NCI-H1694 treated with DMSO at 0.1 percent for 48 hours (cell line): ENCODE measurements around the gene GALR1.
"Not testable (repeated sequence)": the region's sequence is repeated elsewhere in the genome, so short reads cannot be mapped to it uniquely, and the experiment has no call there.

Experiments used
- DNase-seq: peaks from one replicate; lab custom pipeline; 2025; lab: John Stamatoyannopoulos, UW

The GALR1 gene, protein sequence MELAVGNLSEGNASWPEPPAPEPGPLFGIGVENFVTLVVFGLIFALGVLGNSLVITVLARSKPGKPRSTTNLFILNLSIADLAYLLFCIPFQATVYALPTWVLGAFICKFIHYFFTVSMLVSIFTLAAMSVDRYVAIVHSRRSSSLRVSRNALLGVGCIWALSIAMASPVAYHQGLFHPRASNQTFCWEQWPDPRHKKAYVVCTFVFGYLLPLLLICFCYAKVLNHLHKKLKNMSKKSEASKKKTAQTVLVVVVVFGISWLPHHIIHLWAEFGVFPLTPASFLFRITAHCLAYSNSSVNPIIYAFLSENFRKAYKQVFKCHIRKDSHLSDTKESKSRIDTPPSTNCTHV

DNA sequence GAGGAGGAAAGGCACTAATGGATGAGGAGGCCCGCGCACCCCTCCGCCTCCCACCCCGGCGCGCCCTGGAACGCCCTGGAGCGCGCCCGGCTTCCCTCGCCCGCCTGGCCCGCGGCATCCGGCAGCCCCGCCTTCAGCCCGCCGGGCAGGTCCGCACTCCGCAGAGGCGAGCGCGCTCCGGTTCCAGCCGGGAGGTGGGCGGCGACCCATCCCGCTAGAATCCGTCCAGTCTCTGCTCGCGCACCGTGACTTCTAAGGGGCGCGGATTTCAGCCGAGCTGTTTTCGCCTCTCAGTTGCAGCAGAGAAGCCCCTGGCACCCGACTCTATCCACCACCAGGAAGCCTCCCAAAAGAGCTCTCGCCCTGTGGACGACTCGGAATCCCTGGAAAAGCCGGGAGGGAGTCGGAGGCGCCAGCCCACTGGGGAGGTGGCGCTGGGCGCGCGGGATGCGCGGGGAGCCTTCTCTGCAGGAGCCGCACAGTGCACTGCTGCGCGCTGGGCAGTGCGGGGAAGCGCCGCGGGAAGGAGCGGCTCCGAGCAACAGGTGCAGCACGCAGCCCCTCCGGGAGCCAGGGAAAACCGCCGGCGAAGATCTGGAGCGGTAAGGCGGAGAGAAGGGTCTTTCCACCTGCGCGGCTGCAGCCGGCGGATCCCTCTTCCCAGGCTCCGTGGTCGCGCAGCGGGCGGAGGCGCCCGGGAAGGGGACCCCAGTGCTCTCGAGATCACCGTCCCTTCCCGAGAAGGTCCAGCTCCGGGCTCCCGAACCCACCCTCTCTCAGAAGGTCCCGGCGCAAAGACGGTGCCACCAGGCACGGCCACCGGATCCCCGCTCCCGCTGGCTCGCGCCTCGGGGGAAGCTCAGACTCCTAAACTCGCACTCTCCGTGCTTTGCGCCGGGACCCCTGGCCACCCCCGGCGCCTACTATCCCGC is at the start of gene GALR1:
TSS of gene GALR1 (plus strand) at position 280 of the 932 bp plus-strand sequence. CDS start 701 bp downstream, outside the sequence.
- no peak for DNase-seq

DNA sequence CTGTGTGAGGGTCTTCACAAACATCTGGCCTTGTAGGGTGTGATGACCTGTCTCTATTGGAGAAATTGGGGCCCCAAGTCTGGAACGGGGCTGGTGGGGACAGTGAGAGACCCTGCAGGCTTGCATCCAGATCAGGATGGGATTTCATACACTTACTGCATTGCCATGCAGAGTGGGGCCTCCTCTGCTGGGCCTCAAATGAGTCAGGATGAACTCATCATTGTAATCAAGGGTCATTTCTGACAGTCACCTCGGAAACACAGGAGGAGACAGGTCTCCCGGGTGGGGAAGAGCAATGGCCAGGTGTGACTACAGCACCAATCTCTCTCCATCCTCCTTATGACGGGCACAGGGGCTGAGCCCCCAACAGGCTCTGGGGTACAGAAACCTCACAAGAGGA is 48.1 kb upstream of the GALR1 start:
- no peak for DNase-seq

DNA sequence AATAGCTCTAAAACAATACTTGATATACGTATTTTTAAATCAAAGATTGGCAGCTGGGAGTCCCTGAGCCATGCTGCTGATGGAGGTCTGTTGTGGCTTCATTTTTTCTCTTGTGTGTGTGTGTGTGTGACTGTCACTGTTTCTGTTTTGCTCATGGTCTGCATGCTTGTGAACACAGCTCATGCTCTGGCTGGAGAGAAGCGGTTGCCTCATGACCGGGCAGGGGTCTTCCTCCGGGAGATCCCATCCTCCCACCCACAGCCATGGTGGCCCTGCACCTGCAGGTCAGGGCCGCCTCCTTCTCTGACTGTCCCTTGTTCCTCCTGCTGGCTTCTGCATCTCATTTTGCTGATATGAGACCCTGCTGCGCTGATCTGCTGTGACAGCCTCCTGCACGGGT is 47.3 kb upstream of the GALR1 start:
- DNase-seq, result no peak

DNA sequence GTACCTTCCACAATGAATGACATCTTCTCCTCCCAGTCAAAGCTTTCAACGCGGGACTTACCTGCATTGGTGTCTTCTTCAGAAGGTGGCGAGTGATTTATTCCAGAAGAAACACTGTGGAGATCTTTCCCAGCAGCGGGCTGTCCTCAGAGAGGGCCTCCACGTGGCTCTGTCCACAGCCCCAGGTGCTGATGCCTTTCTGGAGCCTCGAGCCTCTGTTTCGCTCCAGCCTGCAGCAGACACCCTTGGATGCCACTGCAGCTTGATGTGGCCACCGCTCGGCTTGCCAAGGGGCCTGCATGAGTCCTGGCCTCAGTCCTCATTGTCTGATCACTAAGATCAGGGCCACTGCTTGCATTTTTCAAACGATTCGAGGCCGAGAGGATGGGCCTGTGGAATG is 46.6 kb upstream of the GALR1 start:
- DNase-seq, result no peak

DNA sequence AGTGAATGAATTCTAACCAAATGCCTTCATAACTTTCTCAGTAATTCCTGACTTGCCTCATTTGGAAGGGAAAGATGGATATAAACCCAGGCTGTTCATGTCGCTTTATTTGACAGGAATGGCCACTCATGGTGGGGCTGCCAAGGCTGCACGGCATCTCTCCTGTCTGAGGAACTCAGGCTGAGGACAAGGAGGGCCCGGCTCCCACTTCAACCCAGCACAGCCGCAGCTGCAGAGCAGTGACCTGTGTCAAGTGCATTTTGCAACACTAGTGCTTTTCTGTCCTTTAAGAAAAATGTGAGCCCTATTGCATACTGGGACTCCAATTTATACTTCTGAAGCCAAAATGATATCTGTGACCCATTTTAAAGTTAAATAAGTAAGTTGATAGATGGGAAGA is 45.8 kb upstream of the GALR1 start:
- DNase-seq, result no peak

DNA sequence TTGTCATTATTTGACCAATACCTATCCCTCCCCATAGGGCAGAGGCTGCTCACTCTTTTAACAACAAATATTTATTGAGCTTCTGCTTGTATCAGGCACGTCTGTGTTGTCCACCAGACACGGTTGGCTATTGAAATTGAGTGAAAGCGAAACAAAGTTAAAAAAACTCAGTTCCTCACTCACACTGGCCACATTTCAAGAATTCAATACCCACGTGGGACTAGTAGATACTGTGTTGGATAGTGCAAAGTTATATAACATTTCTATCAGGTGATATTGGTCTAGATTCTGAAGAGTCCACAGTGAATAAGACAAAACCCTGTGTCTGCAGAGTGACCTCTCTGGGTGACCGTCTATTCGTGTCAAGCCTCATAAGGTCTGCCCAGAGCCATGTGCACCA is 43.9 kb upstream of the GALR1 start:
- no peak for DNase-seq

DNA sequence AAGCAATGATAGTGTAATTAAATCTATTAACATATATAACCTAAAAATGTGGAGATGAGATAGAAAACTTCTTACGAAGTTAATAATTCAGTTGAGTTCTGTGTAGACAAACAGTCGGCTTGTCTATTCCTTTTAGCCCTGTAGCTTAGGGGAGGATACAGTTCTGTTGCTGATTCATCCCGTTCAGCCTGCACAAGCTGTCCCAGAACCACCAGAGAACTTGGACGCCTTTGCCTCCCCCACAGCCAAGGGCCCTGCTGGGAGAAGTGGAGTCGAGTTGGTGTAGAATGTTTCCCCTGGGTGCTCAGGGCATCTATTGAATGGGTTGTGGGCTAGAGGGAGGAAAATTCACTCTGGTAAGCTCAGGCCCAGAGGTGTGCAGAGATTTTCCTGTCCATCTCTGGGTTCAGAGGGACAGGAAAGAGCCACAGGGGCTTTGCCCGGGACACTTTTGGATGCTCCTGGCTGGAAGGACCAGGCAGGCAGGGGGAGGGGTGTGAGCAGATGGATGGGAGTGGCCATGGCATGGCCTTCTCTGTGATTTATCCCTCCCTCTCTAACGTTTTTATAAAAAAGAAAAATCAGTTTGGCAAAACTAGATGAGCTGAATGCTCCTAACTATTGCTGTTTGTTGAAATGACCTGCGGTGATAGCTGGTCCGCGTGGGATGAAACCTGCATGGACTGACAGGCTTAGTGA is 42.8 kb upstream of the GALR1 start:
- no peak for DNase-seq

DNA sequence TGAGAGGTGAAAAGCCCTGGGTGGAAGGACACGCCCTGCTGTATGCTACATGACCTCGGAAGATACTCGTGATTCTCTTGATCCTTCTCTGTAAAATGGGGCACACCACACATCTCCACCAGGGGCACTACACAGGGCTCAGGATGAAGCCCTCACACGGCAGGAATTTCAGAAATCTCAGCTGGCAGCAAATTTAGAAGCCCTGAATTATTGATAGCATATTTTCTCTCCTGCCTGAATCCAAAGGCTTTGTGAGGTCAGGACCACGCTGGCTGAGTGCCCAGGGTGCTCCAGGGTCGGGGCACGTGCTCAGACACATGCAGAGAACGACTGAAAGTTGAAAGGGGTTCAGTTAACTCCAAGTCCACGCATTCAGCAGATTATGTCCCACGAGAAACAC is 42.1 kb upstream of the GALR1 start:
- DNase-seq, result peak; percentile 63

DNA sequence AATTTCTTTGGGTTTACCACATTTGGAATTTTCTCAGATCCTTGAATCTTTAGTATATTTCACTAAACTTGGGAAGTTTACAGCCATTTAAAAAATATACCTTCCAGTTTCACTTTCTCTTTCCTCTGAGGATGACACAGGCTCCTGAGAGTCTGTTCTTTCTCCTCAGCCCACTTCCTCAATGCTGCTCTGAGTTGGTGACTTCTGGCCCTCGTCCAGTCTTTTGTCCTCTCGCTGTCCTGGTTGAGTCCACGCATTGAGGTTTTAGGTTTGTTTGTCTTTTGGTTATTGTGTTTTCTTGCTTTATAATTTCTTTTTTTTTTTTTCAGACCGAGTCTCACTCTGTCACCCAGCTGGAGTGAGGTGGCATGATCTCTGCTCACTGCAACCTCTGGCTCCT is 40.7 kb upstream of the GALR1 start:
- no peak for DNase-seq

DNA sequence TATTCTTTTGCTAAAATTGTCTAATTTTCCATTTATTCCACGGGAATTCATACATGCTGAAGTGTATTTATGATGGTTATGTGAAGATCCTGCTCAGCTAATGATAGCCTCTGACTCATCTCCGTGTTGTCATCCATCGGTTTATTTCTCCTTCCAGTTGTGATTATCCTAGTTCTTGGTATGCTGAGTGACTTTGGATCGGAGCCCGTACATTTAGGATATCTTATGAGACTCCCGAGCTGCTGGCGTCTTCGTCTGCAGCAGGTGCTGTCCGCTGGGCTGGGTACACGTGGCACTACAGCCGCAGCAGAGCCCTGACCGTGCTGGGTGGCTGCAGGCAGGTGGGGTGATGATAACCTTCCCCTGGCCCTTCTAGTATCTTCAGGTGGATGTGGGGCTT is 40.1 kb upstream of the GALR1 start:
- no peak for DNase-seq

DNA sequence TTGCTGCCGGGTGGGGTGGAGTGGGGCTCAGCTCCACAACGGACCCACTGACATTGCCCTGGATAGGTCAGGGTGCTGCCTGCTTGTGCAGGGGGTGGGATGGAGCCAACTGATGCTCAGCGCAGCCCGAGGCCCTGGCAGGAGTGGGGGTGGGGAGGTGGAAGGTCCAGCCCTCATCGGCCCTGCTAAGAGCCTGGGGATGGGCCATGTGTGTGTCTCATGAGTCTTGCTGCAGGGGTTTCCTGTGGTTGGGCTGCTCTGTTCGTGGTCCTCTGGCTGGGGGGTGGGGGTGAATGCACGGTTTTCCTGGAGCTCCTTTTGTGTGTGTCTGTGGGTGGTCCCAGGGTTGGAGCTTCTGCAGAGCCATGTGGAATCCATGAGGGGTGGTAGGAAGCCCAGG is 39.4 kb upstream of the GALR1 start:
- DNase-seq, result no peak

DNA sequence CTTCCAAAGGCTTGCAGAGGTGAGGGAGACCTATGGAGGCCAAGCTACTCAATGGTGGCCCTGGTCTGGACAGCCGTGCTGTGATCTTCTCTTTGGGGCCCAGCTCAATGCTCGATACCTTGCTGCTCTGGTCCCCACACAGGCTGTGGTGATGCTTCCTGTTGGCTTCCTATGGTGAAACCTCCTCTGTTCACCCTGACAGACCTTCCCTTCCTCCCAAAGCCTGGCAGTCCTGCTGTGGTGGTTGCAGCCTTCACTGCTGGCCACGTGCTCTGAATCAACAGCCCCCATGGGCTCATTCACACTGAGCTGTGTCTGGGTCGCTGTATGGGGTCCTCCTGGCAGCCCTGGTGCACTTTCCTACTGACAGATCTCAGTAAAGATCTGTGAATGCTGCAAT is 31.0 kb upstream of the GALR1 start:
- no peak for DNase-seq

DNA sequence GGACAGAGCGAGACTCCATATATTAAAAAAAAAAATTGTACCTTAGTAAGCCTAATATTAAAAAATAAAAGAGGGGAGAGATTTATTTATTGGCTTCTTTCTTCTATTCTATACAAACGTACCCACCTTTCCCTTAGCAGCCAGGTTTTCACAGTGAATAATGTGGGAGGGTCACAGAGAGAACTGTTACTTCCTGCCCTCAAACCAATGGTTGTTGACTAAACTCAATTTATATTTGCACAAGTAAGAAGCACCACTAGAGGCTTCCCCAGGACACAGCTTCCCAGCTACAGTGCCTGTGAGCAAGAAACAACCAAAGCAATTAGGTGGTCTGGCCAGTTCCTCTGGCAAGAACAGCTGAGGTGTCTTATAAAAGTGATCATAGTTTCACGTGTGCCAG is 28.9 kb upstream of the GALR1 start:
- no peak for DNase-seq

DNA sequence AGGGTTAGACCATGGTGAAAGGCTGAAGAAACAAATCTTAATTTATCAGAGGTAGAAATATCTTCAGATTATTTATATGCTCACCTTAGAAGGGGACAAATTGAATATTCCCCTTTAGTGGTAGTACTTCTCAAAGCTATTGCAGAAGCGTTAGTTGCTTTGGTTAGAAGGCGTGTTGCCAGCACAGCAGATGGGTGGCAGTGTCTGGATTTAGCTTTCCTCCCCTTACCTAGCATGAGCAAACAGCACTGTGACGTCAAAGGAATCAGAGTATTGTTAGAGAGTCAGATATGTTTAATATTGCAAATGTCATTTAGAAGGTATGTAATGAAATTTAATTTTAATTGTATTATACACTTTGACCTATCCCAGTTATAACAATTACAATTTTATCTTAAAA is 27.2 kb upstream of the GALR1 start:
- DNase-seq, result peak; percentile 71

DNA sequence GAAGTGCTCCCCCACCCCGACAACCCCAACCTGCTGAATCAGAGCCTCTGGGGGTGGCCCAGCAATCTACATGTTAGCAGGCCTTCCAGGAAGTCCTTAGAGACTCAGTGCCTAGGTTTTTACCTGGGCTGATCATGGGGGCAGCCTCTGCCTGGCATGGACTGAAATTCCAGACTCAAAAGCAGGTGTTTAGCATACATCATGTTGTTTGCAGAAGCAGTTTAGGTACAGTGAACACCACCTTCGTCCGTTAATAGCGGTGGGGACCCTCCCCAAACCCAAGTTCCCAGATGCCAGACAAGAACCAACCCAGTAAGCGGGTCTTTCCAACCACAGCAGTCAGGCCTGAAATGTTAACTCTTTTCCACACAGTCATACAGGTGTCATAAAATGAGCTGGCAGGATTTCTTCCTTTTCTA is 26.4 kb upstream of the GALR1 start:
- no peak for DNase-seq

DNA sequence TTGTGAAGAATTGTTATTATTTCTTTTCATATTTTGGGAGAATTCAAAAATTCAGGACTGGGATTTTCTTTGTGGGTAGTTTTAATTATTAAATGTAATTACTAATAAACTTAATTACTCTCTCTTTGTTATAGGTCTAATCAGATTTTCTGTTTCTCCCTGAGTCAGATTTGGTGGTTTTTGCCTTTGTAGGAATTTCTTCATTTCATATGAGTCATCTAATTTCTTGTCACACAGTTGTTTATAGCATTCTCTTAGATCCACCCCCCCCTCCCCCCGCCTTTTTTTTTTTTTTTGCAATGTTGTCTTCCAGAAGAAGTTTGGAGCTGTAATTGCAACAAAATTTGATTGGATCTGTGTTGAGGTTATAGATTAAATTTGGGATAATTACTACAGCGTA is 26.0 kb upstream of the GALR1 start:
- no peak for DNase-seq

DNA sequence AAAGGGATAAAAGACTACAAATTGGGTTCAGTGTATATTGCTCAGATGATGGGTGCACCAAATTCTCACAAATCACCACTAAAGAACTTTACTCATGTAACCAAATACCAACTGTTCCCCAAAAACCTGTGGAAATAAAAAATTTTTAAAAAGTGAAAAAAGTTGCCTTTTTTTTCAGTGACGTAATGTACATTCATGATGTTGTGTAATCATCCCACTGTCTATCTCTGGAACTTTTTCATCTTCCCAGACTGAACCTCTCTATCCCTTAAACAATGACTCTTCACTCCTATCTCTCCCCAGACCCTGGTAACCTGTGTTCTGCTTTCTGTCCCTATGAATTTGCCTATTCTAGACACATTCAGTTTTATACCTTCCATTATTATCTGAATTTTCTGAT is 19.0 kb upstream of the GALR1 start:
- DNase-seq, result no peak

DNA sequence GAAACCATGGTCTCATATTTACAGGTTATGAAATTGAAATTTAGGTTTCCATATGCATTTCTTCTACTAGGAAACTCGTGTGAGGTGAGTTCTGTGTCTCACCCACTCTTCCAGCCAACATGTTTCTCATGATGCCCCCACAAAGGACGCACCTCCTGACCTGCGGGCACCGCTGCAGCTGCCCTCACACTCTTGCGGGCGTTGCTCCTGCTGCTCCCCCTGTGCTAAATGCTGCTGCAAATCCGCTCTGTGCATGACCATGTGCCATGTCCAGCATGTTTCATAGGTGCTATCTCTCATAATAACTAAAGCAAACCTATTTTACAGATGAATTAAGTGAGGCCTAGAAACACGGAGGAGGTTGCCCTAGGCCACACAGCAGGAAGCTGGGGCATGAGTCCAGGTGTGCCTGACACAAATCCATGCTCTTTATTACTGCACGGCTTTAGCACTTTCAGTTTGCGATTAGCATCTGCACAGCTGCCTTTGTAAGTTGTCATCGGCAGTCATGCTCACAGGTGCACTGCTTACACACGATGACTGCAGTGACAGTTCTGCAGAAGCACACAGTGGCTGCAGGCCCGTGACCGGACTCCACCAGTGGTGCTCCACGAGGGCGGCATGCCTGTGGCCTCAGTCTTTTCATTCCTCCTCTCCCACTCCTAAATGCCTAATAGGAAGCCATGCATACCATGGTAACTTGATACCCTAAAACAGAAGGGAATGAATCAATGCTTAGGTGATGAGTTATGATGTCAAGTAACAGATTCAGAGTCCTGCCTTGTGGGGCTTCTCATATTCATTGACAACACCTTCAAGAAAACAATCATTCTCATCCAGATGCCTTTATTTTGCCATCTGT is 14.9 kb upstream of the GALR1 start:
- no peak for DNase-seq

DNA sequence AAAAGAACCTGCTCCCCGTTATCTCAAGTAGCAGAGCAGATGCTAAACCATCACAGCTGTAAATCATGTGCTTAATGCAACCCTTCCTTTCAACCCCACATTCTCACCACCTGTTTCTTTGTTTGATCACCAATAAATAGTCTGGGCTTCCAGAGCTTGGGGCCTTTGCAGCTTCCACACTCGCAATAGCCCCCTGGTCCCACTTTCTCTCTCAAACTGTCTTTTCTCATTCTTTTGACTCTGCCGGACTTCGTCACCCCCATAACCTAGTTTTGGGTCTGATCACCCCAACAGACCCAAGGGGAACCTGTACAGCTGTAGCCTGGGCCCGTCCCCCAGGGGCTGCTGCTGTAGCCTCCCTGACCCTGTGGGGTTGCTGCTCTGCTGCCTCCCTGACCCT is 10.4 kb upstream of the GALR1 start:
- DNase-seq, result not testable (repeated sequence)

DNA sequence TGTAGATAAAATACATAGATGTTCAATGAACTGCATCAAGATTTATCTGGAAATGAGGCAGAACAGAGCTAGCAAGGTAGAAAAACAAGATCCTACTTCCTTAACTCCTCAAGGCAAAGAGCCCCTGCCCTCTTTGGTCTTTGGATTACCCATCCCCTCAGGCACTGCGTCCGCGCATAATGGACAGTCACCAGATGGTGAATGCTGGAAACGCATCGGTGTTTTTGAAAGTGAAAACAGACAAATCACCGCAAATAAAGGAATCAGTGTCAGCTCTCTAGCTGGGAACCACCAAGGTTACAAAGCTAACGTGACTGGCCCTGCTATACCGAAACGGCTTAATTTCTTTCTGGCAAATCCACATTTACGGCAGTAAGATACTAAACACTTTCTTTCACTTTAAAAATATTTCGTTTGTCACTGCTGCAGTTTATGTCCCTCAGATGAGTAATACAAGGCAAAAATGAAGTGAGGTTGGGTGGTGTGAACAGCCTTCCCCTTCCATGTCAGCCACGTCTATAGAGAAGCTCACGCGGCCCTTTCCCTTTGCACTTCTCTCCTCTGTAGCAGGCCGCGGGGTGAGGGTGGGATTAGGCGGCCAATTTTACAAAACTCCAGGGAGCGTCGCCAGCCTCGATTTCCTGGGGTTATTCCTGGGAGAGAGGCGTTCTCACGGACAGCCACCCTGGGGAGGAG is 627 bp upstream of the GALR1 start:
- DNase-seq, result no peak

DNA sequence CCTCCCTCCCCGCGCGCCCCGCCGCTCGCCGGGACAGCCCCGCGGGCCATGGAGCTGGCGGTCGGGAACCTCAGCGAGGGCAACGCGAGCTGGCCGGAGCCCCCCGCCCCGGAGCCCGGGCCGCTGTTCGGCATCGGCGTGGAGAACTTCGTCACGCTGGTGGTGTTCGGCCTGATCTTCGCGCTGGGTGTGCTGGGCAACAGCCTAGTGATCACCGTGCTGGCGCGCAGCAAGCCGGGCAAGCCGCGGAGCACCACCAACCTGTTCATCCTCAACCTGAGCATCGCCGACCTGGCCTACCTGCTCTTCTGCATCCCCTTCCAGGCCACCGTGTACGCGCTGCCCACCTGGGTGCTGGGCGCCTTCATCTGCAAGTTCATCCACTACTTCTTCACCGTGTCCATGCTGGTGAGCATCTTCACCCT is 865 bp downstream of the GALR1 start:
- no peak for DNase-seq
